Endometrium (tissue), 2 donors: ENCODE measurements around the gene PRDM7.

Experiments
- FAIRE-seq: peaks from 2 replicates; lab custom pipeline; 2012; peaks lifted over from hg19 to GRCh38; lab: Jason Lieb, UNC
- donor health status: control.
- donor health status: control.

Gene PRDM7

GRCh38 chr16:90035902-90036301, 41.2 kb downstream of the PRDM7 start:
- FAIRE-seq = no peak

GRCh38 chr16:90034504-90034903, 42.6 kb downstream of the PRDM7 start:
- FAIRE-seq = no peak

GRCh38 chr16:90033387-90033786, 43.7 kb downstream of the PRDM7 start:
- FAIRE-seq = no peak

- no peak for FAIRE-seq
These were observed 44.3 kb downstream of the PRDM7 start for GRCh38 chr16:90032674-90033331.

- FAIRE-seq = no peak
These were observed 45.0 kb downstream of the PRDM7 start for GRCh38 chr16:90031931-90032673.

GRCh38 chr16:90031186-90031930, 45.8 kb downstream of the PRDM7 start:
- FAIRE-seq = no peak

GRCh38 chr16:90028985-90029384, 48.1 kb downstream of the PRDM7 start:
- FAIRE-seq = no peak

- no peak for FAIRE-seq
These were observed 49.5 kb downstream of the PRDM7 start for GRCh38 chr16:90027611-90028010.

GRCh38 chr16:90026135-90026534, 51.0 kb downstream of the PRDM7 start:
- no peak for FAIRE-seq

- no peak for FAIRE-seq
These were observed 54.1 kb downstream of the PRDM7 start for GRCh38 chr16:90023078-90023447.

GRCh38 chr16:90022209-90023077, 54.7 kb downstream of the PRDM7 start:
- FAIRE-seq = no peak

- no peak for FAIRE-seq
These were observed 56.2 kb downstream of the PRDM7 start for GRCh38 chr16:90020838-90021382.

GRCh38 chr16:90020260-90020837, 56.8 kb downstream of the PRDM7 start:
- FAIRE-seq = no peak

GRCh38 chr16:90019543-90020259, 57.4 kb downstream of the PRDM7 start:
- no peak for FAIRE-seq

GRCh38 chr16:90018652-90019542, 58.2 kb downstream of the PRDM7 start, which contains the start of gene DBNDD1:
Gene DBNDD1 (minus strand): TSS chr16:90019456. CDS start chr16:90019341, 115 bp downstream.
- no peak for FAIRE-seq

GRCh38 chr16:90018297-90018651, 58.9 kb downstream of the PRDM7 start:
- no peak for FAIRE-seq

GRCh38 chr16:90016339-90016950, 60.7 kb downstream of the PRDM7 start:
- no peak for FAIRE-seq

GRCh38 chr16:90015586-90016338, 61.4 kb downstream of the PRDM7 start:
- no peak for FAIRE-seq
